HCT116 (cell line): ENCODE results near the gene CLDN14. TPM values are rescaled to one million over a fixed set of nuclear protein-coding genes. Genes with fewer than 3 reads are reported as not detected.

Source experiments
- ATAC-seq: fragments of 200-7000 bp; cut with Tn5 transposase; 2 replicates; pipeline ENCODE4 v1.9.1; 2020; ENCODE audit warnings: mild to moderate bottlenecking, moderate library complexity
- BruUV-seq: library from RNA; stranded (reverse); fragments of 400-500 nt; replicated peaks from 2 replicates; lab custom pipeline; 2021; lab: Mats Ljungman, UMichigan
- CTCF ChIA-PET: fragments of 300-600 bp; sonication (Branson Sonifier 250); formaldehyde crosslinking; loops from one replicate; lab custom pipeline; 2021; ENCODE audit warnings: antibody characterized with exemption; lab: Charles Lee
- POLR2A ChIA-PET: fragments of 300-600, 350-600 bp; sonication (Branson Sonifier 250); formaldehyde crosslinking; loops from one replicate; lab custom pipeline; 2021; ENCODE audit warnings: antibody characterized with exemption; lab: Charles Lee
- RAD21 ChIA-PET, 2 experiments: fragments of 300-600 bp; sonication (Branson Sonifier 250); formaldehyde crosslinking; loops; one replicate each; lab custom pipeline; 2023; ENCODE audit warnings: low total read pairs in 2 of 2; ENCODE audit not compliant: uncharacterized antibody in 2 of 2, unreplicated experiment in 2 of 2, low non-redundant PET in 1 of 2; lab: Charles Lee
- DNase-seq: peaks from one replicate; pipeline ENCODE4 v3.0.0-alpha.2; 2010; ENCODE audit warnings: low read depth, low spot score
- H2AFZ ChIP-seq: fragments of 200-600 bp; shearing (Covaris generic), sonication (generic); 2 replicates; pipeline ENCODE4 v1.6.1; 2017; ENCODE audit warnings: low read depth, mixed run types, mixed read lengths, antibody characterized with exemption, low read length; ENCODE audit not compliant: poor library complexity, severe bottlenecking
- H3K27ac ChIP-seq: 2 replicates; pipeline ENCODE4 v1.5.1; 2012; ENCODE audit warnings: low read depth, low read length
- H3K27me3 ChIP-seq: fragments of 200-600 bp; sonication (generic); 2 replicates; pipeline ENCODE4 v1.6.1; 2016; ENCODE audit warnings: mixed run types, low read length, mixed read lengths; ENCODE audit not compliant: insufficient read depth
- H3K36me3 ChIP-seq, 2 experiments: fragments of 200-500 bp in 1 of 2; fragments of 200-600 bp in 1 of 2; sonication (Bioruptor generic) in 1 of 2; sonication (generic) in 1 of 2; 2 replicates each; pipeline versions ENCODE4 v1.5.1 to v1.6.1; 2014 to 2016; ENCODE audit warnings: low read length in 2 of 2, inconsistent platforms in 1 of 2, mixed read lengths in 1 of 2, mixed run types in 1 of 2; ENCODE audit not compliant: insufficient read depth in 2 of 2, control insufficient read depth in 1 of 2
- H3K4me1 ChIP-seq, 2 experiments: fragments of 200-600 bp in 1 of 2; sonication (generic) in 1 of 2; 2 replicates each; pipeline versions ENCODE4 v1.5.1 to v1.6.1; 2012 to 2017; ENCODE audit warnings: low read length in 2 of 2, inconsistent platforms in 1 of 2, mild to moderate bottlenecking in 1 of 2, mixed read lengths in 1 of 2, mixed run types in 1 of 2, moderate library complexity in 1 of 2; ENCODE audit not compliant: insufficient read depth in 2 of 2, control insufficient read depth in 1 of 2
- H3K4me2 ChIP-seq: fragments of 200-600 bp; sonication (generic); 2 replicates; pipeline ENCODE4 v1.6.1; 2017; ENCODE audit warnings: mixed run types, low read length, mixed read lengths
- H3K4me3 ChIP-seq, 2 experiments: fragments of 200-600 bp in 1 of 2; sonication (generic) in 1 of 2; replicated peaks in 1 of 2; 2 replicates each; pipeline ENCODE4 v1.5.1; 2011 to 2016; ENCODE audit warnings: low read length in 2 of 2, control low read depth in 1 of 2, low read depth in 1 of 2, mild to moderate bottlenecking in 1 of 2, mixed read lengths in 1 of 2, mixed run types in 1 of 2
- H3K79me2 ChIP-seq: fragments of 200-600 bp; sonication (generic); 2 replicates; pipeline ENCODE4 v1.6.1; 2017; ENCODE audit warnings: mild to moderate bottlenecking, mixed run types, low read length, moderate library complexity, mixed read lengths; ENCODE audit not compliant: insufficient read depth
- H3K9ac ChIP-seq: fragments of 200-600 bp; sonication (generic); 2 replicates; pipeline ENCODE4 v1.6.1; 2016; ENCODE audit warnings: low read length, mixed read lengths
- H3K9me2 ChIP-seq: fragments of 200-600 bp; sonication (generic), shearing (Covaris generic); 2 replicates; pipeline ENCODE4 v1.6.1; 2017; ENCODE audit warnings: mixed run types, mild to moderate bottlenecking, moderate library complexity; ENCODE audit not compliant: insufficient read depth
- H3K9me3 ChIP-seq, 2 experiments: fragments of 200-500 bp in 1 of 2; fragments of 200-600 bp in 1 of 2; sonication (Bioruptor generic) in 1 of 2; sonication (generic) in 1 of 2; 2 replicates each; pipeline ENCODE4 v1.6.1; 2014 to 2017; ENCODE audit warnings: low read length in 2 of 2, mixed read lengths in 2 of 2, inconsistent platforms in 1 of 2, low read depth in 1 of 2, mild to moderate bottlenecking in 1 of 2, mixed run types in 1 of 2, moderate library complexity in 1 of 2; ENCODE audit not compliant: control insufficient read depth in 1 of 2, insufficient read depth in 1 of 2
- H4K20me1 ChIP-seq: fragments of 200-600 bp; sonication (generic), shearing (Covaris generic); 2 replicates; pipeline ENCODE4 v1.6.1; 2017; ENCODE audit warnings: mixed run types, mild to moderate bottlenecking, moderate library complexity; ENCODE audit not compliant: insufficient read depth
- JUND ChIP-seq: IDR thresholded peaks from 2 replicates; pipeline ENCODE4 v1.6.1; 2012
- intact Hi-C: fragments of 100-400 bp; cut with micrococcal nuclease; formaldehyde crosslinking; loops from 2 replicates; pipeline ENCODE4 v1.10.0; 2022
- total RNA-seq: library from RNA; stranded (reverse); gene quantifications from one replicate; pipeline ENCODE4 v1.2.1, GENCODE V29; 2021; ENCODE audit not compliant: unreplicated experiment
- TF ChIP-seq, protein P1 (sequence below), 3 experiments: fragments of 200-600 bp in 1 of 3; sonication (generic) in 1 of 3; IDR thresholded peaks in 2 of 3; conservative IDR thresholded peaks in 1 of 3; 2 replicates each; pipeline ENCODE4 v1.5.1; 2012 to 2017; ENCODE audit warnings: low read depth in 2 of 3, low read length in 2 of 3, antibody characterized with exemption in 1 of 3, borderline replicate concordance in 1 of 3, control low read depth in 1 of 3, mild to moderate bottlenecking in 1 of 3, mixed read lengths in 1 of 3, mixed run types in 1 of 3, moderate library complexity in 1 of 3; ENCODE audit not compliant: insufficient read depth in 1 of 3

CLDN14 gene
- total RNA-seq, 1 experiment from 2014 or later, result not detected

DNA sequence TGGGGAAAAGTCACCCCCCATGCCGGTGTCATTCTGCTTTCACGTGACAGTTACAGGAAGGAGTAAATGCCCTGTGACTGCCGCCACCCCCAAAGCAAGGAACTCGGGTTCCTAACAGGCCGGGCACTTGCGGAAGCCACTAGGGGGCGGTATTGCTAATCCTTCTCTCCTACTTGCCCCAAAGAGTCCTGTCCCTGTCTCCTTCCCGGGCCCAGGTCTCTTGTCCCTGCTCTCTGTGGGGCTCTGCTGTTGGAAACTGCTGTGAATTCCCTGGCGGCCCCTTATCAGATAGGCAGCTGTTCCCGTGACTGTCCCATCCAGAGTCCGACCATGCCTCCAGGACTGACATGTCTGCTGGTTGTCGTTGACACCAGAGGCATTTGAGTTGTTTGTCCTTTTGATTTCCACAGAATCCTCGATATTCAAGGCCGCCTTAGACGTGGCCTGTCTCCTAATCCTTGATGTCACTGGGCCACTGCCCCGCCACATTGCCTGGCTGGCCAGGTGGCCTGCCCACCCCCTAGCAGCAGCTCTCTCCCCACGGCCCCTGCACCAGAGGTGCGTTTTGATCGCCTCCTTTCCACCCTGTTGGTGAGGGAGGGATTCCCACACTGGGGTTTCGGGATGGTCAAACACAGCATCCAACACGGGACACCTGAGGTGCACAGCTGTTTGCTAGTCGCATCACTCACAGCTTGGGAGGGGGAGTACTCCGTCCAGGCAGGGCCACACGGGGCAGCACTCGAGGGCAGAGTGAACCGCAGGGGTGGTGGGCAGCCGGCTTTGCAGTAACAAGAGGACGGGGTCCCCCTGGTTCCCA lies 57.4 kb downstream of the CLDN14 start:
- Histone ChIP-seq H3K4me2 (no peak overlapping the region), H3K9me3 (no peaks in the 10 kb centered on the region), H3K27ac (no peak overlapping the region; the same call in 1 of the 2 replicates), H4K20me1 (no peaks in the 10 kb centered on the region), H3K9me2 (no peaks in the 10 kb centered on the region), H3K79me2 (no peaks in the 10 kb centered on the region), H3K27me3 (no peaks in the 10 kb centered on the region), H3K36me3 (no peaks in the 10 kb centered on the region), H3K4me1 (0 out of 4 replicates have a peak, but pooled peaks cover 0 to 2% of the 10 kb centered on the region in 2 experiments), H3K9ac (no peak overlapping the region), H2AFZ (no peak overlapping the region), H3K4me3 (no peak overlapping the region)
- ChIA-PET POLR2A (interaction anchor here (0.9 kb wide), 1 partner anchor 309 kb away, joined by 3 read pairs; no protein-coding TSS in a partner anchor), CTCF (interaction anchor here (0.8 to 1.1 kb wide), 3 partner anchors 8 to 495 kb away, joined by 3 to 4 read pairs (median 3); no protein-coding TSS in a partner anchor), RAD21 (no interaction called here)
- BruUV-seq, result no TSS peak
- intact Hi-C loops, result loop anchor here (5.0 kb wide), 1 partner anchor 505 kb away; no protein-coding TSS in a partner anchor
- TF ChIP-seq JUND, result no peak
- TF ChIP-seq, protein P1, sequence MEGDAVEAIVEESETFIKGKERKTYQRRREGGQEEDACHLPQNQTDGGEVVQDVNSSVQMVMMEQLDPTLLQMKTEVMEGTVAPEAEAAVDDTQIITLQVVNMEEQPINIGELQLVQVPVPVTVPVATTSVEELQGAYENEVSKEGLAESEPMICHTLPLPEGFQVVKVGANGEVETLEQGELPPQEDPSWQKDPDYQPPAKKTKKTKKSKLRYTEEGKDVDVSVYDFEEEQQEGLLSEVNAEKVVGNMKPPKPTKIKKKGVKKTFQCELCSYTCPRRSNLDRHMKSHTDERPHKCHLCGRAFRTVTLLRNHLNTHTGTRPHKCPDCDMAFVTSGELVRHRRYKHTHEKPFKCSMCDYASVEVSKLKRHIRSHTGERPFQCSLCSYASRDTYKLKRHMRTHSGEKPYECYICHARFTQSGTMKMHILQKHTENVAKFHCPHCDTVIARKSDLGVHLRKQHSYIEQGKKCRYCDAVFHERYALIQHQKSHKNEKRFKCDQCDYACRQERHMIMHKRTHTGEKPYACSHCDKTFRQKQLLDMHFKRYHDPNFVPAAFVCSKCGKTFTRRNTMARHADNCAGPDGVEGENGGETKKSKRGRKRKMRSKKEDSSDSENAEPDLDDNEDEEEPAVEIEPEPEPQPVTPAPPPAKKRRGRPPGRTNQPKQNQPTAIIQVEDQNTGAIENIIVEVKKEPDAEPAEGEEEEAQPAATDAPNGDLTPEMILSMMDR (IDR thresholded peaks at IDR 0.05 in 2 of 3, conservative IDR thresholded peaks at IDR 0.05 in 1 of 3; ENCODE audit: borderline replicate concordance in 1 of 3, insufficient read depth in 1 of 3, low read depth in 2 of 3, low read length in 2 of 3), result peak in 2 of 3 experiments; percentile 84 to 91; a peak in 4 of 6 replicates
- peak; percentile 34 for DNase-seq
- peak; percentile 78 for ATAC-seq
